GM21447 (cell line): ENCODE results near the gene ATXN7L2.

ENCODE experiments used
- ATAC-seq: cut with Tn5 transposase; IDR thresholded peaks from one replicate; pipeline ENCODE4 v1.9.1; 2021; ENCODE audit not compliant: unreplicated experiment

The ATXN7L2 gene

DNA sequence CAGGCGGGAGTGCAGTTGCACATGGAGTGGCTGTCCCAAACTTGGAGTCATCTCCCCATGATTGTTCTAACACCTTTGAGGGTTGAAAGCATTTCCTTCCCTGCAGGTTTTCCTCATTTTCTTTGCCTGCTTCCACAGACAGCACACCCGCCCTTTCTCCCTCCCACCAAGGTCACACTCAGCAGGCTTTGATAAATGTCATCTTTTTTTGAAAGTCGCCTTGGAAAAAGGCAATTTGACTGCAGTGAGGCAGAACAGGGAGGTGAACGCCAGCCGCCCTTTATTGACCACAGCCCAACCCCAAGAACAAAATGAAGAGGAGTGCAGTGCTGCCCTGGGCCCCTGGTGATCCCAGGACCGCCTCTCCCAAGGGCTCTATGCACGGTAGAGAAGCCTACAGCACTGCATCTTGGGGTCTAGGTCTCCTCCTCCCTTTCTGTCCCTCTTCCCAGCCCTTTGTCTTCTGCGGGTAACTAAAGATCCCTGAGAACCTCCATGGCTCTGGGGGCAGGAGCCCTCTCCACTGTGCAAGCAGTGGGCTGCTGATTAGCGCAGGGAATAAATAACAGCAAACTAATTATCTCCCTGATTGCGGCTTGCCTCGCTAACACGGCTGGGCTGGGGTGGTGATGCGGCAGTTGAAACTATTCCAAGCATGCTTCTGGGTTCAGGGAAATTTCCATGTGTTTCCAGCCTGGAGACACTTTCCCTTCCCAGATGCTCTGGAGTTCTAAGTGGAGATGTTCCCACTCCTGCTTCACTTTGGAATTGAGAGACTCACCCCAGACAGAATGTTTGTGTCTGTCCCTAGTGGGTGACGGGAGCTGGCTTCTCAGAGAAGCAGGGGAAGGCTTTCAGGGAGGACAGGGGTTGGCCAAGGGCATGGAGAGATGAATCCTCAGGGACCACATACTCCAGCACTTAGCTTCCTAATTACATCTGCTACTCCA, 37.6 kb downstream of the ATXN7L2 start:
- no peak for ATAC-seq

DNA sequence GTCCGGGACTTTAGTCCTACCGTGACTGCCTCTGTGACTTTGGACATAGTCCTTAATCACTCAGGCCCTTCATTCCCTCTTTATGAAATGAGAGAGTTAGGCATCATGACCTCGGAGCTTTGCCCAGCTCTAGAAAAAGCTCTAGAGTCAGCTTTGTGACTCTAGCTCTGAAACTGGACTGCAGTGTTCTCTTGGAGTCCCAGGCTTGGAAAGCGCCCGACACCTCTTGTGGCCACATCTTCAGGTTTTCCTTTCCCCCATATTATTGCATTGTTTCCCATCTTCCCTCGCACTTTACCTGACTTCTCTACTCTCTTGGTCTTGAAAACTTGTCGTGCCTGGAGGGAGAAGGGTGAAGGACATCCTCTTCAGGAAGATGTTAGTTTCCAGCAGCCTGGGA, 38.3 kb downstream of the ATXN7L2 start:
- ATAC-seq: no peak

DNA sequence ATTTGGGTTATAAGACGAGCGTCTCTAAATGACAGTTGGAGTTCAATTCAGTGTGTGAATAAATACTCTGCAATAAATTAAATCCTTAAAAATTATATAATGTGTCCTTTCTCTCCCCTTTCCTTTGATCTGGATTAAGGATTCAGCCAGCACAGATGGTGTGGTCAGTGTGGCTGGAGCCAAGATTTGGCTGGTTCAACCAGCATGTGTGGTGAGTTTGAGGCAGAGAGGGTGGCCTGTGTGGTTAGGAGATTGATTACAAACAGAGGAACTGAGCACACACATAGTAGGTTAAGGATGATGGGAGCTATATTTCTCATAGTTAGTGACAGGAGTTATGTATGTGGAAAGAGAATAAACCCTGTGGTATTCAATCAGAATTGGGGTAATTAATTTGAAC, 40.0 kb downstream of the ATXN7L2 start:
- ATAC-seq: no peak

DNA sequence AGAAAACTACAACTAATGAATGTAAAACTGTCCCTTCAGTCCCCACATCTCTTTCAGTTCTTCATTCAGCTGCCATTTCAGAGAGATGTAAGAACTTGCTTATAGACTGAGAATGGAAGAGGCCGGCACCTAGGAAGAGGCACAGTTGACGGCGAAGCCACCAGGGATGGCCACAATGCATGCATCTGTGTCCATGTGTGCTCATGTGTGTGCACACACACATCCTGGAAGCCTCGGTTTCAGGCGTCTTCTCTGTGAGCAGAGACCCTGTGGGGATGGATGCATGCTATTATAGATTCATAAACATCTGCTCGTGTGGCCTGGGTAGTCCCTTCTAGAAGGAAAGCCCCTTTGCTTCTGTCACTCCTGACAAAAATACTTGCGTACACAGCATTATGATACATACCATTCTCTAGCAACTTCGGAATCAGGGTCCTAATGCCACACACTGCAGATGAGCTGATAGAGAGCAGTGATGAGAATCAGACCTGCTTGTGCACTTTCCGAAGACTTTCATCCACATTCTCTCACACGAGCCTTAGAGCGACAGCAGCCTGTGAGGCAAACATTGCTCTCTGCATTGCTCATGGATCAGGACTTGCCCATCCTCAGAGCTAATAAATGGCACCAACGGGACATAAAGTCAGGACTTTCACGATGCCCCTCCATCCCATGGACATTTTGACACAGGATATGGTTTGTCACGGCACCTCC, 43.5 kb downstream of the ATXN7L2 start:
- ATAC-seq: no peak

DNA sequence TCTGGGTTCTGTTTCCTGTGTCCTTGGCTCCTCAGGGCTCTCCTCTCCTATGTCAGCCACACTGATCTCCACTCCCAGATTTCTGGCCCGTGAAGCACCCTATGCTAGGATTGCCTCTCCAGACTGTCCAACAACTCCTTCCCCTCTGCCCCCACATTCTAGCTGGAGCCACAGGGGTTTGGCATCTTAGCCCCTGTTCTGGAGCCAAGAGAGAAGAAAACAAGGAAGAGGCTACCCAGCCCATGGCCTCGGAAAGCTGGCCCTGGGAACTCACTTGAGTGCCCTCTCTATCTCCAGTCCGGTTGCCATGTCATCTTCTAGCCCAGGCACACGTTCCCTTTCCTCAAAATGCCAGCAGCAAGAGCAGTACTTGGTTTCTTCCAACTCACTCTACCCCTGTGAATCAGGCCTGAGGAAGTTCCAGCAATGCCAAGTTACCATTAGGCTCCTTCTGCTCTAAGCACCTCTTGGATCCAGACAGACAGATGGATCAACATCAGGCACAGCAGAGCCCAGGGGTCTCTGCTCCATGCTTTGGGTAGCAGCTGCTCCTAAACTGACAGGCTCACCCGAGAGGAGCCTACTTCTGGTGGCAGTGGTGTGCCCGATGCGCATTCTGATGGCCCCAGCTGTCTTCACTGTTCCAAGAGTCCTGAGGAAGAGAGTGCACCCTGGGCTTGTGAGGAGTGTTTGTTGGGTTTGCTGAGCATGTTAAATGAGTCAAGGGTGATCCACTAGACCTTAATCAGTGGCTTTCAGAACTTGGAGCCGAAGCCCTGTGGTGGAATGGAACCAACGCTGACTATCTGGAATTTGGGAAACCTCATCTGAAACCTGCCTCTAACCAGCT, 44.4 kb downstream of the ATXN7L2 start:
- no peak for ATAC-seq

DNA sequence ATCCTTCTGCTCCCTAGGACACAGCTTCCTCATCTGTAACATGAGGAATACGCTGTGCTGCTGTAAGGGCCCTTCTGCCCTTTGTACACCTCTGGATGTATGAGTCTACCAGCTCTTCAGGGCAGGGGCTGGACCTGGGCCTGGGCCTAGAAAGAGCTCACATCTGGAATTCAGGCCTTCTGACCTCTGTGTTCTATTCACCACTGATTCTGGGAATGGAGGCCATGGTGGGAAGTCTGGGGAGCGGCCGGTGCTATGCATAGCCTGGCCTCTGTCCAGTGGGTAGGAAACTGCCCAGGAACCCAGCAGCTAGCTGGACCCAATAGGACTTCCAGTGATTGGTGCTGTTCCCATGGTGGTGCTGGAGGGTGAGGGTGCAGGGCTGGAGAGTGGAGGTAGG, 45.0 kb downstream of the ATXN7L2 start:
- ATAC-seq: no peak

DNA sequence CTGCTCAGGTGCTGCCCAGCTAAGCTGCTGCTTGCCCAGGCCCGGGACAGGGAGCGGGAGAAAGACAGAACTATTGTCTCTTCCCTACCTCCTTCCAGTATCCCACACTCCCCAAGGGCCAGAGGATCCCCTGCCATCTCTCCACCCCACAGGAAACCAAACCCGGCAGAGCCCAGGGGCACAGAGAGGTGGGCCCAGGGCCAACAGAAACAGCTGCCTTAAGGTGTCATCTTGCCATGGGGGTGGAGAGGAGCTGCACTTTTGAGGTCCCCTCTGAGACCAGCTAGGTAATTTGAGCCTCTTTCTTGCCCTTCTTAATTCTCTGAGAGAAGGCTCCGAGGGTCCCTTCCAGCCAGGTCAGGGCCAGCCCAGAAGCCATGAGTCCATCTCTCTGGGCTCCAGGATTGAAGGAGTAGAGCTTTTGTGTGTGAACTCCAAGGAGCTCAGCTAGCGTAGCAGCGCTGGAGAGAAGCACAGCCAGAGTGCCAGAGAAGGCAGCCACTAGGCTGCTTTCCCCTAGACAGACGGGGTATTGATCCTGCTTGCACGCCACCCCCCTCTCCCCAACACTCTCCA, 46.3 kb downstream of the ATXN7L2 start:
- no peak for ATAC-seq

DNA sequence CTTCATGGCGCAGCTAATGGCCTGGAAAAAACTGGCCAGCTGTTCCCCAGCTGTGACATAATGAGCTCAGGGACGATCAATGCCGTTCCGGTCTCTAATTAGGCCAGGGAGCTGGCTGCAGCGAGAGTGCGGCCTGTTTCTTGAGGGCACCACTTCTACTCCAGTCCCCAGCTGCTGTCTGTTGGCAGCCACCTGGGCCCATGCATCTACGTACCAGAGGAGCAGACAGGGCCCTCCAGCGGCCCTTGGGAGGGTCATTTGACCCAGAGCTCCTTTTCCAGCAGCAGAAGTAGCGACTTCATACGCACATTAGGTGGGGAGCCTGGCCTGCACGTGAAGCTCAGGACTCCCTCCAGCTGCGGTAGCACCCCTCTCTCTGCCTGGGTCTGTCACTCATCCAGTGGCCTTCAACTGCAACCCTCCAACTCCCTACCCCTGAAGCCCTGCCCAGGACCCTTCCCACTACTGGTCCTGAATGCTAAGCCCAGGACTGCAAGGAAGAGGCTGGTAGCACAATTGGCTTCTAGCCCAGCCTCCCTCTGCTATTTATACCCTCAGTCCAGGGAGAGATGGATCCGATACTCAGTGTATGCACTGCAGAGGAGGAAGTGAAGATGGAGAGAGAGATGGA, 46.9 kb downstream of the ATXN7L2 start:
- no peak for ATAC-seq

DNA sequence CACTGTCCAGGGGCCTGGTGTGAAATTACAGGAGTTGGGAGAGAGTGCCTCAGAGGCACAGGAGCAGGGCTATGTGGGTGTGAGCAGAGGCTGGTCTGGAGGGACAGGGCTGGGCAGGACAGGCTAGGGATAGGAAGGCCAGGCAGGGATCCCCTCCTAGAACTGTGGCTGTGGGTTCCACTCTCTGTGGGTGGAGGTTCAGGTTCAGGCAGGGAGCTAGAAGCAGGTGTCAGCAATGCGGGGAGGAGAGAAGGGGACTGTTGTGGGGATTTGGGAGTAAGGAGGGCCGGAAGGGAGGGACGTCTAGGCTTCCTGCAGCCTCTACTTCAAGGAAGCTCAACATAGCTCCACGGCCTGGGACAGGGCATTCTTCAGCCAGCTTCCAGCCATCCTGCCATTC, 47.7 kb downstream of the ATXN7L2 start:
- ATAC-seq: no peak

DNA sequence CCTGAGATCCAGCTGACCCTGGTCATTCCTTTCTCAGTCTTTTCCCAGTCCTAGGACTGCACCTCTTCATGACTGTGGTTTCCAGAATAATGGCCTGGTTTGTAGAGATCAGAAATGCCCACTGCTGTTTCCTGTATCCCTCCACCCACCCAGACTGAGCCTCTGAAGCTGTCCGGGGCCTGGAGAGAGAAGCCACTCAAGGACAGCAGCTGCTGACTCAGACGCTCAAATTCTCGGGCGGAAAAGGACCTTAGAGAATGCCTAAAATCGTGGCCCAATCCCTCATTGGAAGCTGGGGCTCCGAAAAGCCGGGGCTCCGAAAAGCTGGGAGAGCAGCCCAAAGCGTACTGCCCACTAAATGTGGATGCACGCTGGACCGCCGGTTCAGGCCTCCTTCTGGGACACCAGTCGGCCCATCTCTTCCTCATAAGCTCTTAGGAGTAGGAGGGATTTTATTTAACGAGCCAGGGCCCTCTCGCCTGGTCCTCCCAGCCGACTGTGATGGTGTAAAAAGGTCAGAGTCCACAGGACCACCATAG, 48.2 kb downstream of the ATXN7L2 start:
- ATAC-seq: no peak

DNA sequence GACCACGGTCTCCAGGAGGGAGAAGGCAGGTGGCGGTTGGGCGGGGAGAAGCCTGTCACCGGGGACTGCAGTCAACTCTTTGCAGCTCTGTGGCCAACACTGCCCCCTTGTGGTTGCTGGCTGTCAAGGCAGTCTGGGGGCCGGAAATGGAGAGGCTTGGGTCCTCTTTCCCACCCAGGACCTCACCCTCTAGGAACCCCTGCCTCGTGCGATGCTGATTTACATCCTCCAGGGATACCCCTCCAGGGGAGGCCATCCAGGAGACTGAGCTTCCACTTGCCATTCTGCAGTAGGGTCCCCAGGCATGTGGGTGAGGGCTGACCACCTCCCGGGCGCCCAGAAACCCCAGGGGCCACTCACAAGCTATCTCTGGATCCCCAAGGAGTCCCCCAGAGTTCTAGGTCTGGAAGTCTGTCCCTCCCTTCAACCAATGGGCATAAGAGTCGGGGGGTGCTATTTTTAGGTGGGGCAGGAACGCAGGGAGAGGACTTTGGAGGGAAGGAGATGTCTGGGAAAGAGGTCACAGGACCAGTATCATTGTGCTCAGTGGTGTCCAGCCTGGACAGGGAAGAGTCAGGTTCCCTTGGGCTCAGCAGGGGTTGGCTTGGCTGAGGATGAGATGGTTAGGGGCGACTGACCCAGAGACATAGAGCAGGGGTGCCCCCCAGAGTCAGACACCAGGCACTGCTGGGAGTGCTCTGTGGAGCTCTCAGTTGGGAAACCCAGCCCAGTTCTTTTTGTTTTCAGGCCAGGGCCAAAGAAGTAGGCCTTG, 48.8 kb downstream of the ATXN7L2 start:
- ATAC-seq: peak; percentile 84

DNA sequence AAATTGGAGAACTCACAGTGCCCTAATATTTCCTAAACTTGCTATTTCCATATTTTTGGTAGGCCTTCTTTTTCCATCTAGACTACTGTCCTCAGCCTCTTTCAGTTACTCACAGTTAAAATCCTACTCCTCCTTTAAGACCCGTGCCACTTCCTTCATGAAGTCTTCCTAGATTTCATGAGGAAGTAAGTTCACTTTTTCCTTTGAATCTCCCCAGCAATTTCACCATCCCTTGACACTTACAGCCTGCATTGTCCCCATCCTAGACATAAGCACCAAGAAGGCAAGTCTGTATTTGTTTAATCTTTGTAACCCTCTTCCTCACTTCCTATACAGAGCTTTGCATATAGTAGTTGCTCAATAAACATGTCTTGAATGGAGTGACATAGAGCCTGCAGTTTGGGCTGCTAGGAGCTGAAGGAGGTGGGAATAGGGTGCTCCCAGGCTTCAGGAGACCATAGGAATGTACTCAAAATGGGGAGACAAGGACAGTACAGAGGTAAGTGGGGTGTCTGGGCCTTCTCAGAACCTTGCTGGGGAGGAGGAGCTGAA, 50.7 kb downstream of the ATXN7L2 start:
- ATAC-seq: no peak

DNA sequence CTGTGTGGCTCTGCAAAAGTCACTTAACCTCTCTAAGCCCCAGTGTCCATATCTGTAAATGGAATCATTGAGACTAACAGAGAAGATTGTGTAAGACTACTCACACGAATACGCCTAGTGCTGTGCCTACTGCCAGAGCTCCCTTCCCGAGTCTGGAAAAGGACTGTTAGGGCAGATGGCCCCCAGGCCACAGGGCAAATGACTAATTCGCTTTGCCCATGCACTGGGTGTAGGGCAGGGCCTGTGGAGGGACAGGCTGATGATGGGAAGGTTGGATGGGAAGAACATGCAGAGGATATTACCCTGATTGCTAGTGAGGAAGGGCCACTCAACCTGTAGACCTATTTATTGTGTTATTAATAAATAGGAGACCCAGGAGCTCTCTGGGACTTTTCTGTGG, 51.8 kb downstream of the ATXN7L2 start:
- no peak for ATAC-seq

DNA sequence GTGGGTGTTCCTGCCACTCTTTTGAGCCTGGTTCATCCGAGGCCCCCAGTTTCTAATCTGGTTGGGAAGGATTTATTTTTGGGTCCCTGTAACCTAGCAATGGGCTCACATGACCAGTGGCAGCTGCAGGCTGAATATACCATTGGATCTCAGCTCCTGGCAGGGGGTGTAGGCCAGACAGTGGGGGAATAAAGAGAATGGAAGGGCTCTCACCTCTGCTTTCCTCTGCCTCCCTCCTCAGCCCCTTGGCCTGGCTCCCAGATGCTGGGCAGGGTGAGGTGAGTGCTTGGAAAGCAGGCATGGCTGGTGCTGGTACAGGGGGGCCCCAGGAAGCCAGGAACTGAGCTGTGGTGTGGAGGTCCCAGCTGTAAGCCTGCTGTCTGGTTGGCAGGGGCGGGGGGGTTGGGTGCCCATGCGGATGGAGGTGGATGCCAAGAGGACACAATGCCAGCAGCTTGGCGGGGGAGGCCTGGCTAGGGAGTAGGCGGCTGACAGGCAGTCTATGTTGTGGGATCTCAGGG, 52.3 kb downstream of the ATXN7L2 start:
- ATAC-seq: no peak

DNA sequence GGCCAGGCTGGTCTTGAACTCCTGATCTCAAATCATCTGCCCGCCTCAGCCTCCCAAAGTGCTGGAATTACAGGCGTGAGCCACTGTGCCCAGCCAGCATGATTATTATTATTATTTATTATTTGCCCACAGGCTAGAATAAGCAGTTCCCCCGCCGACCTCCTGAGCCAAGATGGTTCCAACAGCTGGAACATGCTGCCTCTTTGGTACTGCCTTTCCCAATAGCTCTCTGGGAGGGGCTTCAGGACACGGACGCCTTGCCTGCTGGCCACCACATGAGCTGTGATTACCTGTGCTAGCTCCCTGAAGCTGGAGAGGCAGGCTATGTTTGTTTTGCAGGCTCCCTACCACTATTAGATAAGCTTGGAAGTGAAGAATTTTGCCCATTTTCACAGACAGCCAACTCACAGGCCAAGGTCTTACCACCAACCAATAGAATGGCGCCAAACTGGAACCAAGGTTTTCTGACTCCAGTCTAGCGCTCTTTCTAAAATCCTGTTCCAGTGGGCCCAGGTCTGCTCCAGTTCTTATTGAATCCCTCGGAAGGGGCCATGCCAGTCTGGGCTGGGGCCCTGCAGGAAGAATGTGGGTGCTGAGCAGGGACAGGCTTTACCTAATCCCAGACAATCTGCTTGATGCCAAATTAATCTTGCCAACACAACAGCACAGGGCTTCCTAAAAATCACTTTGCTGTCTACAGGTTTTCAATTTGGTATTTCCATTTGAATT, 53.9 kb downstream of the ATXN7L2 start:
- no peak for ATAC-seq

DNA sequence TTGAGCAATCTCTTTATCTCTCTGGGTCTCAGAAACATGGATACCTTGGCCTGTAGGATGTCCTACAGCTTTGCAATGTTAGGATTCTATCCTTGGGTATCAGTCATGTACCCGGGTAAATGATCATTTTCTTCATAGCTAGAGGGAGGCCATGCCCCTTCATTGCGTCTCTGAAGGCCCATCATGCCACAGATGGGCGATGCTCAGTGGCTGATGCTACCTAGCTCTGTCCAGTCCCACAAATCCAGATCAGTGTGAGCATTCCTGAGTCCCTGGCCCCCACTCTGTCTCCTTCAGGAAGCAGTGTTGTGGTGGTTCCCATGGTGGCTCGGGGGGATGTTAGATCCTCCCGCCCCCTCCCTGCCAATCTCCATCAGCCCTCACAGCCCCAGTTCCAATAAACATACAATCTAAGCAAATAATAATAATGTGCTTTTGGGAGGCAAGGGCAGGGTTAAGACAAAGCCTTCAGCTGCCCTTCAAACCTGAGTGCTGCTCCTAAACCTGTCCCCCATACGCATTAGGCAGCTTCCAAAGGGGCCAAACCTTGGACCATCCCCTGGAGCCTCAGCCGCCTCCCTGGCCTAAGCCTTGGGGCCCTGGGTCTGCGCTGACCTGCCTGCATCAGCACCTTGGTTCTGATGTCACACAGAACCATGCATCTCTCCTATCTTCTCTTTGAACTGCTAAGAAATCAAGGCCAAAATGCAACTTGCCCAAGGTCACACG, 55.3 kb downstream of the ATXN7L2 start:
- no peak for ATAC-seq

DNA sequence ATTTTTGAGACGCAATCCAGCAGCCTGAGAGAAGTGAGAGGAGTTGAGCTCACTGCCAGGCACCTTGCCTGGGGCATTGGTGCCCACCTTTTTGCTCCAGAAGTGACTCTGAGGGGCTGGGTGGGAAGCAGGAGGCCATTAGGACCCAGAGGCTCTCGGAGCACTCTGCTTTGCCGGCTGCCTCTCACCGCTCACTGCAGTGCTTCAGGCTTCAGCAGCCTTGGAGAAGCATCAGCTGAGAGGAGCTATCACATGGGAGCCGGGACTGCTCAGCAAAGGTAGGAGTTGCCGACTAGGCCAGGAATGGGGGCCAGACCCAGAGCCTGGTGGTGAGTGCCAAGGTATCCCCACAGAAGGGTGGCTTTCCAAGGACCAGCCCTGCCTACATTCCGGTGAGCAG, 56.0 kb downstream of the ATXN7L2 start, which contains the start of gene GPR61:
GPR61 (plus strand) TSS at position 197 of the 400 bp plus-strand sequence. CDS start 3,151 bp downstream, outside the sequence.
- ATAC-seq: no peak
